ENCODE measurements around the gene SHOX.

Gene SHOX

DNA sequence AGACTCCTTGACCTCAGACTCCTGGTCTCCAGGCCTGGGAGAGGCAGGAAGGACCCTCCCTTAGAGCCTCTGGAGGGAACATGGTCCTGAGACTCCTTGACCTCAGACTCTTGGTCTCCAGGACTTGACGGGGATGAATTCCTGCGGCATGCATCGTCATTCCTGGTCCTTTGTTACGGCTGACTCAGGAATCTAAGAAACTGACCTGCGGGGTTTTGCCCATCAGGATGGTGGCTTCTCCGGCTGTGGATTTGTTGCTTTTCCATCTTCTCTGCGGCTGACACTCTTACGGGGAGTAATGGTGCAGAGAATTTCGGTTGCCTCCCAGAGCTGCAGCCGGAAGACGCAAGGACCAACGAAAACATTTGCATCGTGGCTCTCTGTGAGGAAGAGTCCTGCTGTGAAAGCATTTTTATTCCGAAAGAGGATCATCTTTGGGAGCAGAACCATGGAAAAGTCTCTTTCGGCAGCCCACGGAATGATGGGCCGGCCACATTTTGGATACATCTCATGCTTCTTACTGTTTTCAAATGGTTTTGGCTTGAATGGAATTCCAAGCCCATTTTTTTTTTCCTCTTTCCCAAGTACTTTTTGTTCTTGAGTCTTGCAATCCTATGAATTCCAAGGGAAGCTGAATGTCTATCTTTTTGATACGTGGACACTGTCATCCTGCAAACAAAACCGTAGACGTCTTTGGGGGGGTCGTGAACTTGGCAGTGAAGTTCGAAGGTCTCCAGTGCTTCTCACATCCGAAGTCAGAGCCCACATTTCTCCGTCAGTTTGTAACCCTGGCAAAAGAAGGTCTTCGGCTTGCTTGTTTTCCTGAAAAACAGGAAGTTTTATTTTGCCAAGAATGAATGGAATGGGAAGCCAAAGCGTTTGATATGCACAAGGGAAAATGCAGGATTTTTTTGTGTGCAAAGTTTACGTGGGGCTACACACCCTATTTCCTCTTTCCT is 36.5 kb downstream of the SHOX start:
- no peak for DNase-seq (ENCODE audit: low spot score)

DNA sequence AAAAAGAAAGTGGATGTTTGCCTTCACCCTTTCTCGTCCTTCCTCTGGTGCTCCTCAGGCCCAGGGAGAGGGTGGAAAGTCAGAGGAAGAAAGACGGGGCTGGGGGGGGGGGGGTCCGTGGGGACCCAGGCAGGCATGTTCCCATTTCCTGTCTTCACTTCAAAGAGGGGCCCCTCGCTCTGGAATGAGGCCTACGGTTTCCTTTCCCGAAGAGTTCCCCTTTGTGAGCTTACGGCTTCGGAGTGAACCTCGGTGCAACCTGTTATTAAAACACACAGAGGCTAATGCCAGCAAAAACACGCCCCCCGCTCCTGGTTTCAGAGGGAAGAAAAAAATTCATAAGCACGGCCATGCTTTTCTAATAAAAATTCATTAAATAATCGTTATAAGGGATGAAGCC is 40.1 kb downstream of the SHOX start:
- no peak for DNase-seq (ENCODE audit: low spot score)

DNA sequence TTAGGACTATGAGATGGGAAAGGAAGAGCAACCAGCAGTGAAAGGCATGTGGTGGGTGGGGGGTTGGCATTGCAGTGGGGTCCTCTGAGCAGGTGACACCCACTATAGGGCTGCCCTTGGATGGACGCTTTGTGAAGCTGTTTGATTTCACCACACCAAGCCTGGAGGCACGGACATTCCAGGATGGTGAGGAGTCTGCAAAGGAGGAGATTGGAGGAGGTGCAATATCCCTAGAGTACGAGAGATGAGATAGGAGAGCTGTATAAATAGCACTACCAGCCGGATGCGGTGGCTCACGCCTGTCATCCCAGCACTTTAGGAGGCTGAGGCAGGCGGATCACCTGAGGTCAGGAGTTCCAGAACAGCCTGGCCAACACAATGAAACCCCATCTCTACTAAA is 42.3 kb downstream of the SHOX start:
- no peak for DNase-seq (ENCODE audit: low spot score)

DNA sequence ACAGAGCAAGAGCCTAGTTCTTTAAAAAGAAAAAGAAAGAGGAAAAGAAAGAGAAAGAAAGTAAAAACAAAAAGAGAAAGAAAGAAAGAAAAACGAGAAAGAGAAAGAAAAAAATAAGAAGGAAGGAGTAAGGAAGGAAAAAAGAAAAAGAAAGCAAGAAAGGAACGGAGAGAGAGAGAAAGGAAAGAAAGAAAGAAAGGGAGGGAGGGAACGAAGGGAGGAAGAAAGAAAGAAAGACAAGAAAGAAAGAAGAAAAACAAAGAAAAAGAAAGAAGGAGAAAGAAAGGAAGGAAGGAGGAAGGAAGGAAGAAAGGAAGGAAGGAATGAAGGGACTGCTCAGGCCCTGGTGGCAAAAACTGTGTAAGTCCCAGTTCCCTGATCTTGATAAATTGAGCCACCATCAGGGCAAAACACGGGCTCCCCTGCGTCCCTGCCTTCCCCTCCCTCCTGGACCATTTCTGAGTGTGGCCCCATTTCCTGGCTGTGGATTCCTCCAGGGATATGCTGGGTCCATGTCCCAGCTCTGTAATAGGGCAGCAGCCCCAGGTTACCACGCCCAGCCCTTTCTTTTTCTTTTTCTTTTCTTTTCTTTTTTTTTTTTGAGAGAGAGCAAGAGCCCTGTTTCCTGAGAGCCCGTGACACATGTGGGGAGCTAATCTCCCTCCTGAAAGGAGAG is 44.8 kb downstream of the SHOX start:
- DNase-seq (ENCODE audit: low spot score): no peak

DNA sequence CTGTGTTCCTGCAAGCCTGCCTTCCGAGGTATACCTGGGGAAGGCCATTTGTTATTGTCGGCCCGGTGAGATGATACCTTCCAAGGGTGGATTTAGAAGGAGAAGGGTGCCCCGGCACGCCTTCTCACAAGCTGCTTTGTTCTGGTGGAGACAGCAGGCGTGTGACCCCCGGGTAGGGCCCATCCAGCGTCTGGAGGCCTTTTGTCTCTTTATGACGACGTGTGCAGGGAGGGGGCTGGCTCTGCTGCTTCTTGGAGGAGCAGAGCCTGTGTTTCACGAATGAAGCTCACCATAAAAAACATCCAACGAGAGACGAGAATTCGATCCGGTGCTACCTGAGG is 45.3 kb downstream of the SHOX start:
- no peak for DNase-seq (ENCODE audit: low spot score)

DNA sequence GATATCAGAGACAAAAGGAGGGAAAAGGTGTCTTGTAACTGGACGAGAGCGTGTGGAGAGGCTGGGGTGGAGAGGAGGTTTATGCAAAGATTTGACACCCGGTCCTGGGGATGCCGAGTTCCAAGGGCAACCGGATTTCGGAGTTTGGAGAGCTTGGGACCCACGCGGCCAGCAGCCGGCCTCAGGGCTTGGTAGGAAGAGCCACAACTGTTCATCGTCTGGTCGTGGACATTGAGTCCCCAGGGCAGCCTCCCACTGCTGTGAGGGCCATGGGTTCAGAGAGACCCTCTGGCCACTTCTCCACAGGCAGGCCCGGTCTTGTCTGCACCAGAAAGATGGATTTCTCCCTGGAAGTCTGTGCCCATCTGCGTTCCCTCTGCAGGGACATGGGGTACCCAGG is 46.8 kb downstream of the SHOX start:
- no peak for DNase-seq (ENCODE audit: low spot score)

DNA sequence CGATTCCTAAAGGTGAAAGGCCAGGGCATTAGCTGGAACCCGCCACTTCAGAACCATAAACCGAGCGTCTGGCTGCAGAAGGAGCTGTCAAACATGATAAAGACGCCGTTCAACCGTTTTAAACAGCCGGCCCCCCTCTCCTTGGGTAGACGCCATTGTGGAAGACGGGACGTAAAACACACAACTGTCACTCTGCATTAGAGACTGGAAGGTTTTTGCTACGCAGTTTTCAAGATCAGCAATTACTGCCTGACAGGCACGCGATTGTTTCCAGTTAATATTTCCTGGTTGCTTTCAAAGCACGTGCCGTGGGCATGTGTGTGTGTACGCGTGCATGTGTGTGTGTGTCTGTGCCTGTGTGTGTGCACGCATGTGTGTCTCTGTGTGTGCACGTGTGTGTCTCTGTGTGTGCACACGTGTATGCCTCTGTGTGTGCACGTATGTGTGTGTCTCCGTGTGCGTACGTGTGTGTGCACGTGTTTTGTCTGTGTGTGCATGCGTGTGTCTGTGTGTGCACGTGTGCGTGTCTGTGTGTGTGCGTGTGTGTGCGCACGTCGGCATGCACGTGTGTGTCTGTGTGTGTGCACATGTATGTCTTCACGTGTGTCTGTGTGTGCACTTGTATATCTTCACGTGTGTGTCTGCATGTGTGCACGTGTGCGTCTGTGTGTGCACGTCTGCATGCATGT is 48.8 kb downstream of the SHOX start:
- no peak for DNase-seq (ENCODE audit: low spot score)

DNA sequence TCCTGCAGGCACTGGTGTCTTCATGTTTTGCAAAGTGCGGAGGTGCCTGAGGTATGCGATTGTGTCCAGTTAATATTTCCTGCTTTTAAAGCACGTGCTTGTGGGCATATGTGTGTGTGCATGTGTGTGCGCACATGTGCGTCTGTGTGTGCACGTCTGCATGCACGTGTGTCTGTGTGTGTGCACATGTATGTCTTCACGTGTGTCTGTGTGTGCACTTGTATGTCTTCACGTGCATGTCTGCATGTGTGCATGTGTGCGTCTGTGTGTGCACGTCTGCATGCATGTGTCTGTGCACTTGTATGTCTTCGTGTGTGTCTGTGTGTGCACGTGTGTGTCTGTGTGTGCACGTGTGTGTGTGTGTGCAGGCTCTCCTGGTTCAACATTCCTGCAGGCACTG is 49.5 kb downstream of the SHOX start:
- DNase-seq (ENCODE audit: low spot score): no peak

DNA sequence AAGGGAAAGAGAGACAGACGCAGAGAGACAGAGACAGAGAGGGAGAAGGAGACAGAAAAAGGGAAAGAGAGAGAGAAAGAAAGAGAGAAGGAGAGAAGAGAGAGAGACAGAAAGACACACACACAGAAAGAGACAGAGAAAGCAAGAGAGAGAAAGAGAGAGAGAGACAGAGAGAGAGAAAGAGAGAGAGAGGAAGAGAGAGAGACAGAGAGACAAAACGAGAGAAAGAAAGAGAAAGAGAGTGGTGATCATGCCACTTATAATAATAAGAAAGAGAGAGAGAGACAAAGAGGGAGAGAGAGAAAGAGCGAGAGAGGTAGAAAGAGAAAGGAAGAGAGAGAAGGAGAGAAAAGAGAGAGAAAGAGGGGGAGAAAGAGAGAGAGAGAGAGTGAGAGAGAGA is 51.4 kb downstream of the SHOX start:
- no peak for DNase-seq (ENCODE audit: low spot score)

DNA sequence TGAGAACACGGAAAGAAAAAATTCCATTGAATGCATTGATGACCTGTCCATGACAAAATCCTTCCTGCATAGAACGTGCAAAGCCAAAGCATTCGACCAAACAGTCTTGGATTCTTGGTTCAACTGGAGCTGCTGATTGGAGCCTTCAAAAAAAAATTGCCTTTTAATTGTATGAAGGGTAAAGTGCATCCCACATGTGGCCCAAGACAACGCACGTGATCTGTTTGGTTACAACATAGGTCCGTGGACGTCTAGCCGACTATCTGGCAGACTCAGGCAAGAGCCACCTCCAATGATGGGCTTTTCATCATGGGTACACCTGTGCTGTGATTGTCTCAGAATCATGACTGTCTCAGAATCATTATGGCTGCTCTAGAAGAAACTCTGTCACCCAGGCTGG is 52.3 kb downstream of the SHOX start:
- no peak for DNase-seq (ENCODE audit: low spot score)

DNA sequence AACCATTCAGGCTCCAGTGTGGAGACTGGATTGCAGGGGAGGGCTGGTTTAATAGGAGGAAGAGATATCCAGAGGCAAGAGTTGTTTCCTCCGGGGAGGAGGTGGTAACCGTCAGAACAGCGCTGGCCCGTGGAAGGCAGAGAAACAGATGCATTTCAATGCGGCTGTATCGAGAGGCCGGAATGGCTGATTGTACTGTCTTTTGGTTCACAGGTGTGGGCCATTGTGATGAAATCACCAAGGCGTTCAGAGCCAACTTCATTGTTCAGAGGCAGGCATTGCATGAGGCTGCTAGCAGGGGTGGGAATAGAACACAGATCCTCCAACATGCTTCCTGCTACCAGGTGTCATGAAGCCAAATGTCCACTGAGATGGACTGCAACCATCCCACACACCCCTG is 53.0 kb downstream of the SHOX start:
- no peak for DNase-seq (ENCODE audit: low spot score)

DNA sequence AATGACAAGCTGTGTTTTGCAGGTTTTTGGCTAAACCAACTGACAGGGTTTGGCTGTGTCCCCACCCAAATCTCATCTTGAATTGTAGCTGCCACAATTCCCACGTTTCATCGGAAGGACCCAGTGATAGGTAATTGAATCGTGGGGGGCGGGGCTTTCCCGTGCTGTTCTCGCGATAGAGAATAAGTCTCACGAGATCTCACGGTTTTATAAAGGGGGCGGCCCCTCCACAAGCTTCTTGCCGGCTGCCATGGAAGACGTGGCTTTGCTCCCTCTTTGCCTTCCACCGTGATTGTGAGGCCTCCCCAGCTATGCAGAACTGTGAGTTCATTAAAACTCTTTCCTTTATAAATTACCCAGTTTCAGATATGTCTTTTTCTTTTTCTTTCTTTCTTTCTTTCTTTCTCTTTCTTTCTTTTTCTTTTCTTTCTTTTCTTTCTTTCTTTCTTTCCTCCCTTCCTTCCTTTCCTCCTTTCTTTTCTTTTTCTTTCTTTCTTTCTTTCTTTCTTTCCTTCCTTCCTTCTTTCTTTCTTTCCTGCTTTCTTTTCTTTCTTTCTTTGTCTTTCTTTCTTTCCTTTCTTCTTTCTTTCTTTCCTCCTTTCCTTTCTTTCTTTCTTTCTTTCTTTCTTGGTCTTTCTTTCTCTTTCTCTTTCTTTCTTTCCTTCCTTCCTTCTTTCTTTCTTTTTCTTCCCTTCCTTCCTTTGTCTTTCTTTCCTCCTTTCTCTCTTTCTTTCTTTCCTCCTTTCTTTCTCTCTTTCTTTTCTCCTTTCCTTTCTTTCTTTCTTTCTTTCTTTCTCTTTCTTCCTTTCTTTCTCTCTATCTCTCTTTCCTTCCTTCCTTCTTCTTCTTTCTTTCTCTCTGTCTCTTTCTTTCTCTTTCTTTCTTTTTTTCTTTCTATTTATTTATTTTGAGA is 54.8 kb downstream of the SHOX start:
- DNase-seq (ENCODE audit: low spot score): no peak

DNA sequence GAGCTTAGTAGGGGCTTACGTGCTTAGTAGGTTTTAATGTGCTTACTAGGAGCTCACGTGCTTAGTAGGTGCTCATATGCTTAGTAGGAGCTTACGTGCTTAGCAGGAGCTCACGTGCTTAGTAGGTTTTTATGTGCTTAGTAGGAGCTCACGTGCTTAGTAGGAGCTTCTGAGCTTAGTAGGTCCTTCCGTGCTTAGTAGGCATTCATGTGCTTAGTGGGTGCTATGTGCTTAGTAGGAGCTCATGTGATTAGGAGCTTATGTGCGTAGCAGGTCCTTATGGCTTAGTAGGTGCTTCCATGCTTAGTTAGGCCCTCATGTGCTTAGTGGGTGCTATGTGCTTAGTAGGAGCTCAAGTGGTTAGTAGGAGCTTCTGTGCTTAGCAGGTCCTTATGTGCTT is 59.4 kb downstream of the SHOX start:
- no peak for DNase-seq (ENCODE audit: low spot score)

DNA sequence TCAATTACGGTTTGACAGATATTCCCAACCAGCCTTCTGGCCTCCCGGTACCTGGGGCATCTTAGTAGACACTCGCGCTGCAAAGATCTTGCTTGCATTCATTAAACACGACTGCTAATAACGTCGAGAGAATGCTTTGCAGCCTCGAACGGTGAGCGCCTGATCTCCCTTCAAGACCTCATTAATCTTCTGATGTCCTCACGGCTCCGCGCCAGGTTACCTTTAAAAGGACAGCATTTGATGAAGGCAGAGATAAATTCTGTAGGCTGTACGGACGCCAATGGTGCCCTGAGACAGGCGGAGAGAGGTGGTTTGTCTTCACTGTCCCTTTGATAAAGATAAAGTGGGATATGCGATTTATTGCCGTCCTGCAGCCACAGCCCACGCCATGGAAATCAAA is 64.2 kb downstream of the SHOX start:
- DNase-seq (ENCODE audit: low spot score): no peak

DNA sequence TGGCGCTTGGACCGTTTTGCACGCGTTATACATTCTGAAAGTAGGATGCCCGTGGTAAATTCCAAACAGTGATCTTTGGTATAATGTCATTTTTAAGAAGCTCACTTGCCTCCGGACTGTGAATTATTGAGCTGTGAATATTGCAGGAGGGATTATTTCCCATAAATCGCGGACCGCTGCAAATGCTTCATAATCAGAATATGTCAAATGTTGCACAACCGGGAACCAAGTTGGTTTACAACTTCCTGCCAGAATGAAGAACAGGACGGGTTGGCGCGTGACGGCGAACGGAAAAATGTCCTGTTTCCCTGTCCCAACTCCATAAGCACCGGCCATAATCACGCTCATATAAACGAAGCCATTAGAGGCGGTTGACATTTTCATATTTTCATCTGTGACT is 67.6 kb downstream of the SHOX start:
- DNase-seq (ENCODE audit: low spot score): no peak

DNA sequence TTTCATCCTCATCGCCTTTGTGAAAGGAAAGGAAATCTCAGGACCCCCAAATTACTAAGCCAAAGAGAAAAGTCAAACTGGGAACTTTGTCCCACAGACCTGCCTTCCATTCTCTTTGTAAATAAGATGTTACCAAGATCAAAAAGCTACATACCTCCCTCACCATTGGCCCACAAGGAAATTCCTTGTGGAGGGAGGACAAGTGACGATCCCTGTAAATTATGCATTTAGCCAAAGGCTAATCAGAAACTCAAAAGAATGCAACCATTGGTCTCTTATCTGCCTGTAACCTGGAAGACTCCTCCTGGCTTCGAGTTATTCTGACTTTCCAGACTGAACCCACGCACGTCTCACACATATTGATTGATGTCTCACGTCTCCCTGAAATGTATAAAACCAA is 70.3 kb downstream of the SHOX start:
- no peak for DNase-seq (ENCODE audit: low spot score)

DNA sequence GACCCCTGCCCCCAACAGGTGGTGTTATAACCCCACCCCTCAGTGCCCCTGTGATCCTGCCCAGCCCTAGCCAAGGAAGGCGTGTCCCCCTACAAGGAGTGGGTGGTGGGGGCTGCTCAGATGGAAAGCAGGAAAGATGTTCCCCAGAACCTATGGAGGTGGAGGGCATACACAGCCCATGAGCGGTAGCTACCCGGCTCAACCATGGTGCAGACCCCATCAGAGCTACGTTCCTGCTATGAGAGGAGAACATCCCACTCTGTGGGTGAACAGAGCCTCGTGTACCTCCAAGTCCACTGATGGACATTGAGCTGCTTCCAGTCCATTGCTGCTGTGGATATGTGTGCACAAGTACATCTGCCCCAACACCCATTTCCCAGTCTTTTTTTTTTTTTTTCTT is 71.1 kb downstream of the SHOX start:
- DNase-seq (ENCODE audit: low spot score): no peak

DNA sequence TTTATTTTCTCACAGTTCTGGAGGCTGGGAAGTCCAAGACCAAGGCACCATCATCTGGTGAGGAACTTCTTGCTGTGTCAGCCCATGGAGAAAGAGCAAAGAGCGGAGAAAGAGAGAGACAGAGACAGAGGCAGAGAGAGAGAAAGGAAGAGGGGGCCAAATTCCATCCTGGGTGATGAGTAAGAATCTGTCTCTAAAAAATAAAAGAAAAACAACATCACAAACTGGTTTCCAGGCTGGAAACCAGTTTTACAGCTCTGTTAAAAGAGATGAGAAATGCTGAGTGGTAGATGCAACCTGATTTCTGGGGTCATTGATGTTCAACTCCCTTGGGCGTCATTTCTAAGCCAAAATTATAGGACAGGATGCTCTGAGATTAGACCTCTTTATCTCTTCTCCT is 72.9 kb downstream of the SHOX start:
- DNase-seq (ENCODE audit: low spot score): no peak

DNA sequence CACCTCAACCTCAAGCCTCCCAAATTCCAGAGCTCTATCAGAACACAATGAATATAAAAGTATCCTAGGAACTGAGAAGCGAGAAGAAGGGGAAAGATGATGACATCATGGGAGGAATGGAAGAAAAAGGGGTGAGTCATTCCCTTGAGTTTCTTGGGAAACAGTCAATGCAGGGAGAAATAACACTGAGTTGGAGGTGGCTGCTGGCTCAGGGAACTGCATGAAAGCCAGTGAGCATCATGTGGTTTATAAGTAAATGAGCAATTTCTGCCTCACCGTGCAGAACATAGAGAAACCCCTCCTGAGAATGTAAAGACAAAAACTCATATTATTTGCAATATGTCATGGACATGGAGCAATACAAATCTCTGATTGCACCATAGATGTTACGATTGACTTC is 73.3 kb downstream of the SHOX start:
- DNase-seq (ENCODE audit: low spot score): peak; percentile 19

Measured in ecto neural progenitor cell (in vitro differentiated cells).